ENCODE data around the gene EPB41L4A.

DNA sequence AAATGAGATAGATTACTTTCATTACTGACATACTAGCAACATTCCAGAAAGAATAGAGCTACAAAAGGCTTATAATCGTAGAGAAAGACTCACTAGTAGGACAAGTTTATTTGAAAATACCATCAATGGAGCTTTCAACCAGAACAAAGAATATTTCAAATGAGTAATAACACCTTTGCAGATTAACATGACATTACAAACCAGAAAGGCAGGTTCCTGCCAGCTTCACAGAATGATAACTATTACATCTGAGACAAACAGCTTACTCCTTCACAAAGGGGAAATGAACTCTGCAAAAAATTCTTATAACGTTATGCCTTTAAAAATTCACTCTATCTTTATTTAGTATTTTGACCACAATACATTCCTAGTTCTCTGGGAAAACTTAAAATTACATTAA is 103.1 kb downstream of the EPB41L4A start:
- no peak for TF ChIP-seq CTCF (IDR thresholded peaks at IDR 0.05)
- no peak for TF ChIP-seq POLR2A (IDR thresholded peaks at IDR 0.05)
- TF ChIP-seq EP300 (IDR thresholded peaks at IDR 0.05): no peak

Measured in ovary (tissue), 3 donors.